ENCODE results near the gene GCH1.

The GCH1 gene

GRCh38 chr14:54837508-54838149, 65.0 kb downstream of the GCH1 start:
- H3K4me1 ChIP-seq (ENCODE audit: insufficient read depth, low read length): no peaks in the 10 kb centered on the region
- H3K9ac ChIP-seq (ENCODE audit: low read depth, low read length): no peak overlapping the region
- no peaks in the 10 kb centered on the region for H3K9me3 ChIP-seq (ENCODE audit: control insufficient read depth, insufficient read depth, low read length)
- no peaks in the 10 kb centered on the region for H3K36me3 ChIP-seq (ENCODE audit: insufficient read depth, low read length)

DNA sequence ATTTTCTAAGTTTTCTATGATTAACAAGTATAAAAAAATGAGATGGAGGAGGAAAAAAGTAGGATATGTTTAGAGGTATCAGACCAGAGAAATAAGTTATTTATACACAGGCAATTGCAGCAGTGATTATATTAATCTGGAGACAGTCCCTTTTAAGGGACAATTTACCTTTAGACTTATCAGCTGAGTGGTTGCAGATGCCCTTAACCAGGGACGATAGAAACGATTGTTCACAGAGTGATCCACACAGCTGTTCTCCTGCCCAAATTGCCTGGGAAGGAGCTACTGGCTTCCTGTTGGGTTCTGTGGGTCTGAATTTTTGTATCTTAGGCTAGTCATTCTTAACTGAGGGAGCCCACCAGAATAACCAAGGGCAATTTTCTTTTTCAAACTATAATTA, 66.4 kb downstream of the GCH1 start:
- H3K9me3 ChIP-seq (ENCODE audit: control insufficient read depth, insufficient read depth, low read length): no peaks in the 10 kb centered on the region
- no peak overlapping the region for H3K9ac ChIP-seq (ENCODE audit: low read depth, low read length)
- no peaks in the 10 kb centered on the region for H3K4me1 ChIP-seq (ENCODE audit: insufficient read depth, low read length)
- no peaks in the 10 kb centered on the region; the same call in 1 of the 2 replicates for H3K36me3 ChIP-seq (ENCODE audit: insufficient read depth, low read length)

- H3K9me3 ChIP-seq (ENCODE audit: control insufficient read depth, insufficient read depth, low read length): no peaks in the 10 kb centered on the region
- H3K36me3 ChIP-seq (ENCODE audit: insufficient read depth, low read length): no peaks in the 10 kb centered on the region; the same call in 1 of the 2 replicates
- H3K4me1 ChIP-seq (ENCODE audit: insufficient read depth, low read length): no peaks in the 10 kb centered on the region
- no peak overlapping the region for H3K9ac ChIP-seq (ENCODE audit: low read depth, low read length)
Observed at GRCh38 chr14:54834727-54835126, 67.9 kb downstream of the GCH1 start.

DNA sequence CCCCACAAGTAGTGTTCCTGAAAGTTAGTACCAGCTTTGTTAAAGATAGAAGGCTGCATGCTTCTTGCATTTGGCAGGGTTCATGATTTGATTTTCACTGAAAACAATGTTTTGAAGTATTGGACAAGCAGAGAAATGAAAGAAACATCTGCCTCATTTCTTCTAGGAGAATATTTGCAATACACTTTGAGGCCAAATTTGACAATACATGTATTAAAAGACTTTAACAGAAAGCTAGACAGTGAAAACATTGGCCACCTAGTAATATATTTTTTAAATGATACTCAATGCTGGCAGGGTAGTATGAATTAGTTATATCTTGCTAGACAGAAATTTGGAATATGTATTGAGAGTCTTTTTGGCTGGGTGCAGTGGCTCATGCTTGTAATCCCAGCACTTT, 68.5 kb downstream of the GCH1 start:
- no peaks in the 10 kb centered on the region for H3K9me3 ChIP-seq (ENCODE audit: control insufficient read depth, insufficient read depth, low read length)
- no peaks in the 10 kb centered on the region; the same call in 1 of the 2 replicates for H3K36me3 ChIP-seq (ENCODE audit: insufficient read depth, low read length)
- no peaks in the 10 kb centered on the region for H3K4me1 ChIP-seq (ENCODE audit: insufficient read depth, low read length)
- H3K9ac ChIP-seq (ENCODE audit: low read depth, low read length): no peak overlapping the region

- no peaks in the 10 kb centered on the region for H3K9me3 ChIP-seq (ENCODE audit: control insufficient read depth, insufficient read depth, low read length)
- H3K4me1 ChIP-seq (ENCODE audit: insufficient read depth, low read length): no peaks in the 10 kb centered on the region
- no peak overlapping the region for H3K9ac ChIP-seq (ENCODE audit: low read depth, low read length)
- no peaks in the 10 kb centered on the region; the same call in 1 of the 2 replicates for H3K36me3 ChIP-seq (ENCODE audit: insufficient read depth, low read length)
Observed at GRCh38 chr14:54830650-54831049, 72.0 kb downstream of the GCH1 start.

DNA sequence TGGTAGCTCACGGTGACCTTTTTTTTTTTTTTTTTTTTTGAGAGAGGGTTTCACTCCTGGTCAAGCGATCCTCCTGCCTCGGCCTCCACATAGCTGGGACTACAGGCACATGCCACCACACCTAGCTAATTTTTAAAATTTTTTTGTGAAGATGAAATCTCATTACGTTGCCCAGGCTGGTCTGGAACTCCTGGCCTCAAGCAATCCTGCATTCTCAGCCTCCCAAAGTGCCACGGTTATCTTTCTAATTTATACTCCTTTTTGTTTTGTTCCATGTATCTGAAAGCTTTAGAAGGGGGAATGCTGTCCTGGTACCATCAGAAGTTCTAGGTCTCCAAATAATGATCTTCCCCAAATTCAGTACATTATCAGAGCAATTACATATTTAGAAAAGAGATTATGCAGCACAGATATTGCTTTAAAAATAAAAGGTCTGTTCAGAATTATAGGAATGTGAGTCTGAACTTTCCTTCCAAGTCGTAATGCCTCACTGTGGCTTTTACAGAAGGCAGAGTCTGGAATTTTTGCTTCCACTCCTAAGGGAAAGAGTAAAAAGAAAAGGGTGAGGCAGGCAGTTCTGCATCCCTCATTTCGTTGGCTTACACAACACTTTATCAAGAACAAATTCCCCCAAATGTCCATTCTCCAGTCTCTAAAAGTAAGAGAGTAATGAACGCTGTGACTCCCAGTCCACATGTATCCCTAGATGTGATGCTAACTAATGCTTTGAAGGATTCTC, 73.0 kb downstream of the GCH1 start:
- Histone ChIP-seq H3K4me1 (ENCODE audit: insufficient read depth, low read length) (no peaks in the 10 kb centered on the region), H3K9ac (ENCODE audit: low read depth, low read length) (no peak overlapping the region), H3K36me3 (ENCODE audit: insufficient read depth, low read length) (no peaks in the 10 kb centered on the region; the same call in 1 of the 2 replicates), H3K9me3 (ENCODE audit: control insufficient read depth, insufficient read depth, low read length) (no peaks in the 10 kb centered on the region; the same call in 1 of the 2 replicates)

GRCh38 chr14:54828037-54828436, 74.6 kb downstream of the GCH1 start:
- Histone ChIP-seq H3K4me1 (ENCODE audit: insufficient read depth, low read length) (no peaks in the 10 kb centered on the region), H3K9me3 (ENCODE audit: control insufficient read depth, insufficient read depth, low read length) (no peaks in the 10 kb centered on the region; the same call in 1 of the 2 replicates), H3K9ac (ENCODE audit: low read depth, low read length) (no peak overlapping the region), H3K36me3 (ENCODE audit: insufficient read depth, low read length) (no peaks in the 10 kb centered on the region; the same call in 1 of the 2 replicates)

DNA sequence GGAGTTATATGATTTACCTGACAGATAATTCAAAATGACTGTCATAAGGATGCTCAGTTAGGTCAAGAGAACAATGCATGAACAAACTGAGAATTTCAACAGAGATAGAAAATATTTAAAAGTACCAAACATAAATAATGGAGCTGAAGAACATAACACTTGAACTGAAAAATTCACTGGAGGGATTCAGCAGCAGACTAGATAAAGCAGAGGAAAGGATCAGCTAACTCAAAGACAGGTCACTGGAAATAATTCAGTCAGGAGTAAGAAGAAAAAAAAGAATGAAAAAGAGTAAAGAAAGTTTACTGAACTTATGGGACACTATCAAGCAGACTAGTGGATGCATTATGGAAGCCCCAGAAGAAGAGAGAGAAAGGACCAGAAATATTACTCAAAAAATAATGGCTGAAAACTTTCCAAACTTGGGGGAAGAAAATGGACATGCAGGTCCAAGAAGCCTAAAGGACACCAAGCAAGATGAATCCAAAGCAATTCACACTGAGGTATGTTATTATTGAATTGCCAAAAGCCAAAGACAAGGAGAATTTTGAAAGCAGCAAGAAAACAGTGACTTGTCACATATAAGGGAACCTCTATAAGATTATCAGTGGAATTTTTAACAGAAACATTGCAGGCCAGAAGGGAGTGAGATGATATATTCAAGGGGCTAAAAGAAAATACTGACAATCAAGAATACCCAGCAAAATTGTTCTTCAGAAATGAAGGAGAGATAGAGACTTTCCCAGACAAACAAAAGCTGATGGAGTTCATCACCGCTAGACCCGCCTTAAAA, 78.7 kb downstream of the GCH1 start:
- Histone ChIP-seq H3K4me1 (ENCODE audit: insufficient read depth, low read length) (no peaks in the 10 kb centered on the region), H3K36me3 (ENCODE audit: insufficient read depth, low read length) (no peaks in the 10 kb centered on the region), H3K9ac (ENCODE audit: low read depth, low read length) (no peak overlapping the region), H3K9me3 (ENCODE audit: control insufficient read depth, insufficient read depth, low read length) (no peaks in the 10 kb centered on the region; the same call in 1 of the 2 replicates)

- no peaks in the 10 kb centered on the region for H3K4me1 ChIP-seq (ENCODE audit: insufficient read depth, low read length)
- no peak overlapping the region for H3K9ac ChIP-seq (ENCODE audit: low read depth, low read length)
- no peaks in the 10 kb centered on the region; the same call in 1 of the 2 replicates for H3K9me3 ChIP-seq (ENCODE audit: control insufficient read depth, insufficient read depth, low read length)
- H3K36me3 ChIP-seq (ENCODE audit: insufficient read depth, low read length): no peaks in the 10 kb centered on the region
Observed at GRCh38 chr14:54822685-54823084, 79.9 kb downstream of the GCH1 start.

DNA sequence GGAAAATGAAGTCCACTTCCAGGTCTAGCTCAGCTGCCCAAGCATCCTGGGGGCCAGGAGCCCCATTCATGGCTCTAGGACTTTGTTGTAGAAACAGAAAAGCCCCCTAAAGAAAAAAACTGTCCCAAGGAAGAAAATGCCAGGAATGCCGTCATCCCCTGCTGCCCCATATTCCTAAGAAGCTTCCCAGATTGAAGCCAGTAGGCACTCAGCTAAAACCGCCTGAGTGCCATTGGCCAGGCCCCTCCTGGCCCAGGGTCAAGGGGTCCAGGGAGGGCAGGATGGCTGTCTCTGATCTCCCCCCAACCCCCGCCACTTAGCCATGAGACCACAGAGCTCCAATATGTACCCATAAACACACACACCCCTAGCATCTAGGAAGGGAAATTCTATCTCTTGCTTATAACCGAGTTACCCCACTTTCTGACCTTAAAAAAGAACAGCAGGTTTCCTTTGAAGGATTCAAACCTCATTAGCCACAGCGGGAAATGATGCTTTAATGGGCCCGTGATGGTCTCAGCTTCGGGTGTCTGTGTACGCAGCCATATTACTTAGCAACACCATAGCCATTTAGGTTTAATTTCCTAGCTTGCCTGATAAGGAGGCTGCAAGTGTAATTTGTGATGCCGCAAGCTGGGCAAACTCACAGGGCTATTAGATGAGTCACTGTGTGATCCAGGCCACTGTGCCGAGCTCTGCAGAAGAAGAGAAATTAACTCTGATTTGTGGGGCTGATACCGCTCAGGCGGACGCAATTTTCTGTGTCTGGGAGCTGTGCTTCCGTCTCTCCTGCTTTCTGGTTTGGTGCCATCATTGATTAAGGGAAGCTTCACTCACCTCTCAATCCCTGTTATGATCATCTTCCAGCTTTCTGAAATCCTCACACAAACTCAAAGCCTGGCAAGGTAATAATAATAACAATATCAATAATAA, 84.2 kb downstream of the GCH1 start:
- Histone ChIP-seq H3K9me3 (ENCODE audit: control insufficient read depth, insufficient read depth, low read length) (no peaks in the 10 kb centered on the region), H3K9ac (ENCODE audit: low read depth, low read length) (no peak overlapping the region), H3K36me3 (ENCODE audit: insufficient read depth, low read length) (no peaks in the 10 kb centered on the region), H3K4me1 (ENCODE audit: insufficient read depth, low read length) (no peaks in the 10 kb centered on the region)

- Histone ChIP-seq H3K36me3 (ENCODE audit: insufficient read depth, low read length) (no peaks in the 10 kb centered on the region), H3K4me1 (ENCODE audit: insufficient read depth, low read length) (no peaks in the 10 kb centered on the region), H3K9ac (ENCODE audit: low read depth, low read length) (no peak overlapping the region), H3K9me3 (ENCODE audit: control insufficient read depth, insufficient read depth, low read length) (no peaks in the 10 kb centered on the region)
Observed at GRCh38 chr14:54817506-54817905, 85.1 kb downstream of the GCH1 start.

- H3K9me3 ChIP-seq (ENCODE audit: control insufficient read depth, insufficient read depth, low read length): no peaks in the 10 kb centered on the region
- no peaks in the 10 kb centered on the region for H3K36me3 ChIP-seq (ENCODE audit: insufficient read depth, low read length)
- H3K4me1 ChIP-seq (ENCODE audit: insufficient read depth, low read length): no peaks in the 10 kb centered on the region
- no peak overlapping the region for H3K9ac ChIP-seq (ENCODE audit: low read depth, low read length)
Observed at GRCh38 chr14:54816450-54816849, 86.2 kb downstream of the GCH1 start.

DNA sequence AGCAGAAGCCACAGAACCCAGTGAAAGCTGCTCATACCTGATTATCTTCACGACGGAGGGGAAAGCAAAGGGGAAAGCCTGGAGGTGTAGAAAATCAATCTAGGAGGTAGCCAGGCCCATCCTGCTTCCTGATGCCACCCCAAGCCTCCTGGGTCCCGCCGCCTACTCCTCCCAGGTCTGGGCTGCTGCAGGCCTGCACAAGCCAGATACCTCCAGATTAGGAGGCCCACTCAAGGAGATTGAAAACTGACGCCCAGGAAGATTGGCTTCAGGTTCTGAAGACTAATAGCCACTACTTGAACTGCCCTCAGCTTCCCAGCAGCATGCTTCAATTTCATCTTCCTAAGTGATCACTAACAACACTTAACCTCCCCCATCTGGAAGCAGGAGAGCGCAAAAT, 87.1 kb downstream of the GCH1 start:
- Histone ChIP-seq H3K9ac (ENCODE audit: low read depth, low read length) (no peak overlapping the region), H3K4me1 (ENCODE audit: insufficient read depth, low read length) (no peaks in the 10 kb centered on the region), H3K36me3 (ENCODE audit: insufficient read depth, low read length) (no peaks in the 10 kb centered on the region), H3K9me3 (ENCODE audit: control insufficient read depth, insufficient read depth, low read length) (no peaks in the 10 kb centered on the region)

GRCh38 chr14:54815016-54815415, 87.6 kb downstream of the GCH1 start:
- no peaks in the 10 kb centered on the region for H3K36me3 ChIP-seq (ENCODE audit: insufficient read depth, low read length)
- H3K4me1 ChIP-seq (ENCODE audit: insufficient read depth, low read length): no peaks in the 10 kb centered on the region
- H3K9me3 ChIP-seq (ENCODE audit: control insufficient read depth, insufficient read depth, low read length): no peaks in the 10 kb centered on the region
- H3K9ac ChIP-seq (ENCODE audit: low read depth, low read length): no peak overlapping the region
